MG63 (cell line): Measurements from ENCODE around the gene TVP23B. TPM values are rescaled to one million over a fixed set of nuclear protein-coding genes. Genes with fewer than 3 reads are reported as not detected.

Experiments
- total RNA-seq: library from RNA; depleted of rRNA; stranded (reverse); fragments of >200 nt; shearing (Covaris generic); gene quantifications from 2 replicates; pipeline ENCODE4 v1.2.3, GENCODE V29; 2014; ENCODE audit warnings: low replicate concordance; rRNA removed

TVP23B gene
- total RNA-seq, 1 experiment from 2014 or later: 47.0 TPM

Other genes starting within 250 kb of the TVP23B start
- not detected in 2 replicates for gene TBC1D28, start 136.8 kb upstream of the TVP23B start, total RNA-seq
- 4.5 TPM in 1 of 2 replicates, not detected in the other for gene FOXO3B, start 98.9 kb upstream of the TVP23B start, total RNA-seq
- not detected in 2 replicates for gene FBXW10, start 37.1 kb upstream of the TVP23B start, total RNA-seq
- gene PRPSAP2, start 76.9 kb downstream of the TVP23B start, total RNA-seq: 19.0 and 24.0 TPM in 2 replicates
- gene SLC5A10, start 171.0 kb downstream of the TVP23B start, total RNA-seq: not detected in 2 replicates
- 4.7 and 4.9 TPM in 2 replicates for gene FAM83G, start 223.6 kb downstream of the TVP23B start, total RNA-seq